SK-N-SH treated with all-trans-retinoic acid at 6 μM for 48 hours (cell line): Measurements from ENCODE around the gene UNC5B.

Experiments used
- CSDC2 ChIP-seq: fragments of 250-450 bp; sonication (Bioruptor Pico); IDR thresholded peaks from 2 replicates; pipeline ENCODE4 v1.5.0; 2020; ENCODE audit warnings: mild to moderate bottlenecking, moderate library complexity
- PATZ1 ChIP-seq: fragments of 250-450 bp; sonication (Bioruptor Pico); IDR thresholded peaks from 2 replicates; pipeline ENCODE4 v1.8.0; 2020; ENCODE audit warnings: mild to moderate bottlenecking, moderate library complexity, borderline replicate concordance
- RARB ChIP-seq: fragments of 250-450 bp; sonication (Bioruptor Pico); IDR thresholded peaks from 2 replicates; pipeline ENCODE4 v1.8.0; 2021; ENCODE audit warnings: mild to moderate bottlenecking, moderate library complexity
- SNAI2 ChIP-seq: fragments of 250-450 bp; sonication (Bioruptor Pico); IDR thresholded peaks from 2 replicates; pipeline ENCODE4 v1.5.0; 2020; ENCODE audit warnings: mild to moderate bottlenecking, moderate library complexity
- TOX ChIP-seq: fragments of 250-450 bp; sonication (Bioruptor Pico); IDR thresholded peaks from 2 replicates; pipeline ENCODE4 v1.8.0; 2021; ENCODE audit warnings: mild to moderate bottlenecking, moderate library complexity, borderline replicate concordance
- ZFP30 ChIP-seq: fragments of 450-650 bp; formaldehyde crosslinking; IDR thresholded peaks from 2 replicates; pipeline ENCODE4 v1.5.0; 2022; ENCODE audit warnings: mild to moderate bottlenecking, moderate library complexity
- ZNF565 ChIP-seq: fragments of 450-650 bp; formaldehyde crosslinking; conservative IDR thresholded peaks from 2 replicates; pipeline ENCODE4 v1.5.0; 2020; ENCODE audit warnings: low read depth, mild to moderate bottlenecking, moderate library complexity

GRCh38 chr10:71258446-71259145, 46.2 kb downstream of the UNC5B start:
- TF ChIP-seq SNAI2 (CRISPR knock-in tag): no peak
- no peak for TF ChIP-seq ZNF565 (CRISPR knock-in tag)
- no peak for TF ChIP-seq TOX (CRISPR knock-in tag)
- no peak for TF ChIP-seq RARB (CRISPR knock-in tag)
- TF ChIP-seq PATZ1 (CRISPR knock-in tag): no peak
- no peak for TF ChIP-seq CSDC2
- TF ChIP-seq ZFP30 (CRISPR knock-in tag): no peak
